Fibroblast of pulmonary artery (primary cell): ENCODE results near the gene RUFY1.

Source experiments
- DNase-seq: peaks from one replicate; pipeline ENCODE4 v3.0.0-alpha.2; 2010; ENCODE audit warnings: low read depth
- H3K4me3 ChIP-seq: replicated peaks from 2 replicates; pipeline ENCODE4 v1.5.1; 2011; ENCODE audit warnings: low read depth, mild to moderate bottlenecking, control low read depth, low read length, moderate library complexity
- CTCF ChIP-seq: IDR thresholded peaks from 2 replicates; pipeline ENCODE4 v1.5.1; 2011; ENCODE audit warnings: mild to moderate bottlenecking, control low read depth, low read length, inconsistent platforms; ENCODE audit errors: missing control alignments

RUFY1 gene

DNA sequence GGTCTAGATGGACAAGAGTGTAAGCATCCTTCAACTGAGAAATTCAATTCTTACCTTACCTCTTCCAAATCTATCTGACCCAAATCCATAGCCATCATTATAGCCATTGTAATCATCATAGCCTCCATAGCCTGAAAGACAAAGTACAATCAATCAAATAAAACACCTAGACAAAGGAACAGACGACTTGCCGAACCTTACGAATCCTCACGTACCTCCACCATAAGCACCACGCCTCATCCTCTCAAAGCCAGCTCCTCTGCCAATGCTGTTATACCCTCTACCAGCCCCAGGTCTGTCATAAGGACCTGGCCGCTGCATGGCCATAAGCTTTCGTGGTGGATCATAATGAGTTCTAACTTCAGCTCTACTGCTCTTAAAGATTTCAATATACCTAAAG lies 67.6 kb downstream of the RUFY1 start:
- DNase-seq: no peak
- TF ChIP-seq CTCF: no peak
- H3K4me3 ChIP-seq: no peak overlapping the region

GRCh38 chr5:179618923-179619554 lies 68.7 kb downstream of the RUFY1 start:
- TF ChIP-seq CTCF: no peak
- DNase-seq: peak; percentile 66
- H3K4me3 ChIP-seq: peak overlapping the region; percentile 100

DNA sequence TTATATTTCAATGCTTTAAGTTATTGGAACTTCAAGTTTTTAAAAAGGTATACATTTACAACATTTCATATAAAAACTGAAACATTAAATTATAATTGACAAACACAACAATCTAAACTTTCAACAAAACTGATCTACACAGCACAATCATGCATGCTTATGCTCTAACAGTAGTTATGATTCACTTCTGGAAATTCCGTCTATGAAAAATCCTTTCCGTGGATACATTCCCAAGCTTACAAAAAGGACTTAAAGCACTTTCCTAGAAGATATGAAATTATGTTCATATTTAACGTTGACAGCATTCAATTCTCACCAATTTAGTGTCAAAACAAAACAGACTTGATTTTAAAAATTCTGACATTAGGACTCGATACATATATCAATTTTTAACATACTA lies 69.4 kb downstream of the RUFY1 start:
- TF ChIP-seq CTCF: no peak
- no peak for DNase-seq
- H3K4me3 ChIP-seq: peak overlapping the region; percentile 100

GRCh38 chr5:179620293-179620692 lies 69.9 kb downstream of the RUFY1 start:
- H3K4me3 ChIP-seq: peak overlapping the region; percentile 100
- TF ChIP-seq CTCF: no peak
- DNase-seq: no peak

- DNase-seq: peak; percentile 49
- no peak for TF ChIP-seq CTCF
- H3K4me3 ChIP-seq: peak overlapping the region; percentile 100
These were observed 70.5 kb downstream of the RUFY1 start for GRCh38 chr5:179620703-179621350.

GRCh38 chr5:179621551-179622214 lies 71.3 kb downstream of the RUFY1 start:
- H3K4me3 ChIP-seq: peak overlapping the region; percentile 100
- no peak for TF ChIP-seq CTCF
- no peak for DNase-seq
